ENCODE data around the gene DPP6.

DPP6 gene

GRCh38 chr7:154338701-154339506, 286.7 kb downstream of the DPP6 start:
- Histone ChIP-seq H3K4me1 (ENCODE audit: control extremely low read depth in 1 of 4, control insufficient read depth in 4 of 4, insufficient read depth in 4 of 4, low read length in 3 of 4) (no peaks in the 10 kb centered on the region), H3K27me3 (replicated peaks in 2 of 5; ENCODE audit: control insufficient read depth in 4 of 5, insufficient read depth in 5 of 5, low read length in 4 of 5) (no peaks in the 10 kb centered on the region), H3K27ac (ENCODE audit: insufficient read depth in 1 of 2, low read depth in 1 of 2, low read length in 2 of 2, poor library complexity in 1 of 2, severe bottlenecking in 2 of 2) (no peak overlapping the region), H3K9me3 (ENCODE audit: control extremely low read depth in 1 of 5, control insufficient read depth in 4 of 5, insufficient read depth in 2 of 5, low read depth in 1 of 5, low read length in 4 of 5) (peaks cover 0 to 2% (median 0%) of the 10 kb centered on the region in 5 experiments), H3K4me3 (ENCODE audit: control insufficient read depth in 1 of 7, extremely low read depth in 1 of 7, insufficient read depth in 4 of 7, low read depth in 2 of 7, low read length in 6 of 7) (no peak overlapping the region), H3K36me3 (ENCODE audit: control insufficient read depth in 4 of 4, insufficient read depth in 4 of 4, low read length in 3 of 4) (no peaks in the 10 kb centered on the region)
- DNase-seq: no peak
- CTCF ChIA-PET: no interaction called here
- whole genome bisulfite sequencing (ENCODE audit: insufficient coverage): 80% methylated on average over 16 of the region's 23 CpGs
- POLR2A ChIA-PET: no interaction called here

- Histone ChIP-seq H3K9me3 (ENCODE audit: control extremely low read depth in 1 of 5, control insufficient read depth in 4 of 5, insufficient read depth in 2 of 5, low read depth in 1 of 5, low read length in 4 of 5) (peaks cover 0 to 2% (median 0%) of the 10 kb centered on the region in 5 experiments), H3K27me3 (replicated peaks in 2 of 5; ENCODE audit: control insufficient read depth in 4 of 5, insufficient read depth in 5 of 5, low read length in 4 of 5) (no peaks in the 10 kb centered on the region), H3K4me3 (ENCODE audit: control insufficient read depth in 1 of 7, extremely low read depth in 1 of 7, insufficient read depth in 4 of 7, low read depth in 2 of 7, low read length in 6 of 7) (no peak overlapping the region), H3K36me3 (ENCODE audit: control insufficient read depth in 4 of 4, insufficient read depth in 4 of 4, low read length in 3 of 4) (no peaks in the 10 kb centered on the region), H3K27ac (ENCODE audit: insufficient read depth in 1 of 2, low read depth in 1 of 2, low read length in 2 of 2, poor library complexity in 1 of 2, severe bottlenecking in 2 of 2) (no peak overlapping the region), H3K4me1 (ENCODE audit: control extremely low read depth in 1 of 4, control insufficient read depth in 4 of 4, insufficient read depth in 4 of 4, low read length in 3 of 4) (no peaks in the 10 kb centered on the region)
- CTCF ChIA-PET: no interaction called here
- 80% methylated on average over 12 of the region's 14 CpGs for WGBS (ENCODE audit: insufficient coverage)
- POLR2A ChIA-PET: no interaction called here
- no peak for DNase-seq
Measured at GRCh38 chr7:154342971-154343633, 290.9 kb downstream of the DPP6 start.

DNA sequence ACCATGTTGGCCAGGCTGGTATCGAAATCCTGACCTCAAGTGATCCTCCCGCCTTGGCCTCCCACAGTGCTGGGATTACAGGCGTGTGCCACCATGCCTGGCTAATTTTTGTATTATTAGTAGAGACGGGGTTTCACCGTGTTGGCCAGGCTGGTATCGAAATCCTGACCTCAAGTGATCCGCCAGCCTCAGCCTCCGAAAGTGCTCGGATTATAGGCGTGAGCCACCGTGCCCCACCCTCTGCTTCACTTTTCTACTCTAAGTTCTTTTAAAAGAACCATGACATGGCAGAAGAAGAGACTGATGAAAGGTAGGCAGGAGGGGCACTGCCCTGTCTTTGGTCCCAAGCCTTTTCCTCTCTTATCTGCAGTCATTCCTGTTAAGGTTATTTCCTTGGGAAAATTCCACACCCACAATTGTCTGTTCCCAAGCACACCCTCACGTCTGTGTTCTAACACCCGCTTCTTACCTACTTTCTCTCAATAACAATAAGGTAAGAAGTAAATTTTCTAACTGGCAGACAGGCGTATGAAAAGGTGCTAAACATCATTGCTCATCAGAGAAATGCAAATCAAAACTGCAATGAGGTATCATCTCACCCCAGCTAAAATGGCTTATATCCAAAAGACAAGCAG, 291.7 kb downstream of the DPP6 start:
- POLR2A ChIA-PET: no interaction called here
- H3K9me3 ChIP-seq (ENCODE audit: control extremely low read depth in 1 of 5, control insufficient read depth in 4 of 5, insufficient read depth in 2 of 5, low read depth in 1 of 5, low read length in 4 of 5): peaks cover 0 to 2% (median 0%) of the 10 kb centered on the region in 5 experiments
- no peaks in the 10 kb centered on the region for H3K36me3 ChIP-seq (ENCODE audit: control insufficient read depth in 4 of 4, insufficient read depth in 4 of 4, low read length in 3 of 4)
- no peak overlapping the region for H3K27ac ChIP-seq (ENCODE audit: insufficient read depth in 1 of 2, low read depth in 1 of 2, low read length in 2 of 2, poor library complexity in 1 of 2, severe bottlenecking in 2 of 2)
- H3K4me1 ChIP-seq (ENCODE audit: control extremely low read depth in 1 of 4, control insufficient read depth in 4 of 4, insufficient read depth in 4 of 4, low read length in 3 of 4): no peaks in the 10 kb centered on the region
- no peaks in the 10 kb centered on the region for H3K27me3 ChIP-seq (replicated peaks in 2 of 5; ENCODE audit: control insufficient read depth in 4 of 5, insufficient read depth in 5 of 5, low read length in 4 of 5)
- no peak for DNase-seq
- no peak overlapping the region for H3K4me3 ChIP-seq (ENCODE audit: control insufficient read depth in 1 of 7, extremely low read depth in 1 of 7, insufficient read depth in 4 of 7, low read depth in 2 of 7, low read length in 6 of 7)
- CTCF ChIA-PET: no interaction called here
- WGBS (ENCODE audit: insufficient coverage): 100% methylated on average over 3 of the region's 14 CpGs

GRCh38 chr7:154345093-154345492, 292.9 kb downstream of the DPP6 start:
- H3K27ac ChIP-seq (ENCODE audit: insufficient read depth in 1 of 2, low read depth in 1 of 2, low read length in 2 of 2, poor library complexity in 1 of 2, severe bottlenecking in 2 of 2): no peak overlapping the region
- no peaks in the 10 kb centered on the region for H3K36me3 ChIP-seq (ENCODE audit: control insufficient read depth in 4 of 4, insufficient read depth in 4 of 4, low read length in 3 of 4)
- WGBS (ENCODE audit: insufficient coverage): no CpG with 5 or more reads among the region's 5 CpGs
- H3K4me1 ChIP-seq (ENCODE audit: control extremely low read depth in 1 of 4, control insufficient read depth in 4 of 4, insufficient read depth in 4 of 4, low read length in 3 of 4): no peaks in the 10 kb centered on the region
- ChIA-PET CTCF (no interaction called here), POLR2A (no interaction called here)
- H3K4me3 ChIP-seq (ENCODE audit: control insufficient read depth in 1 of 7, extremely low read depth in 1 of 7, insufficient read depth in 4 of 7, low read depth in 2 of 7, low read length in 6 of 7): no peak overlapping the region
- H3K9me3 ChIP-seq (ENCODE audit: control extremely low read depth in 1 of 5, control insufficient read depth in 4 of 5, insufficient read depth in 2 of 5, low read depth in 1 of 5, low read length in 4 of 5): peaks cover 0 to 2% (median 0%) of the 10 kb centered on the region in 5 experiments
- DNase-seq: no peak
- H3K27me3 ChIP-seq (replicated peaks in 2 of 5; ENCODE audit: control insufficient read depth in 4 of 5, insufficient read depth in 5 of 5, low read length in 4 of 5): no peaks in the 10 kb centered on the region

- H3K36me3 ChIP-seq (ENCODE audit: control insufficient read depth in 4 of 4, insufficient read depth in 4 of 4, low read length in 3 of 4): no peaks in the 10 kb centered on the region
- H3K27me3 ChIP-seq (replicated peaks in 2 of 5; ENCODE audit: control insufficient read depth in 4 of 5, insufficient read depth in 5 of 5, low read length in 4 of 5): no peaks in the 10 kb centered on the region
- H3K9me3 ChIP-seq (ENCODE audit: control extremely low read depth in 1 of 5, control insufficient read depth in 4 of 5, insufficient read depth in 2 of 5, low read depth in 1 of 5, low read length in 4 of 5): peaks cover 0 to 2% (median 0%) of the 10 kb centered on the region in 5 experiments
- no peak overlapping the region for H3K27ac ChIP-seq (ENCODE audit: insufficient read depth in 1 of 2, low read depth in 1 of 2, low read length in 2 of 2, poor library complexity in 1 of 2, severe bottlenecking in 2 of 2)
- no peak for DNase-seq
- no peak overlapping the region for H3K4me3 ChIP-seq (ENCODE audit: control insufficient read depth in 1 of 7, extremely low read depth in 1 of 7, insufficient read depth in 4 of 7, low read depth in 2 of 7, low read length in 6 of 7)
- no peaks in the 10 kb centered on the region for H3K4me1 ChIP-seq (ENCODE audit: control extremely low read depth in 1 of 4, control insufficient read depth in 4 of 4, insufficient read depth in 4 of 4, low read length in 3 of 4)
- ChIA-PET POLR2A (no interaction called here), CTCF (no interaction called here)
- WGBS (ENCODE audit: insufficient coverage): no CpG with 5 or more reads among the region's 3 CpGs
Measured at GRCh38 chr7:154347700-154348266, 295.6 kb downstream of the DPP6 start.

DNA sequence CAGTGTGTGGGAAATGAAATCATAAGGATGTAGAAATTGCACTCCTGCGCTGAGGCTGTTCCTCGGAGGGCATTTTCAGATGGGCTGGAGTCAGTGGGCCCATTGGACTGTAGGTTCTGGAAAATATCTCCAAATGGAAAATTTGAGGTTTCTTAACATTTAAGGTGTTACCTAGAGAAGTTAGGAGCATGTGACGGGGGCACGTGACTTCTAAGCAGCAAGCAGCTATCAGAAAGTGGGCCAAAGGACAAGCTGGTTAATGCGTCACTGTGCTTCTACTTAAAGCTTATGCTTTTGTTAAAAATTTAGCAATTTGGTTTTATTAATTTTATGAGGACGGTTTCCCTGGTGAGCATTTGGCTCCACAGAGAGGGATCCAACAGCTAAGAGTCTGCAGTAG, 298.7 kb downstream of the DPP6 start:
- 99% methylated on average over 6 of the region's 6 CpGs for WGBS (ENCODE audit: insufficient coverage)
- H3K4me3 ChIP-seq (ENCODE audit: control insufficient read depth in 1 of 7, extremely low read depth in 1 of 7, insufficient read depth in 4 of 7, low read depth in 2 of 7, low read length in 6 of 7): no peak overlapping the region
- no peaks in the 10 kb centered on the region for H3K27me3 ChIP-seq (replicated peaks in 2 of 5; ENCODE audit: control insufficient read depth in 4 of 5, insufficient read depth in 5 of 5, low read length in 4 of 5)
- H3K27ac ChIP-seq (ENCODE audit: insufficient read depth in 1 of 2, low read depth in 1 of 2, low read length in 2 of 2, poor library complexity in 1 of 2, severe bottlenecking in 2 of 2): no peak overlapping the region
- POLR2A ChIA-PET: no interaction called here
- no peaks in the 10 kb centered on the region for H3K9me3 ChIP-seq (ENCODE audit: control extremely low read depth in 1 of 5, control insufficient read depth in 4 of 5, insufficient read depth in 2 of 5, low read depth in 1 of 5, low read length in 4 of 5)
- H3K4me1 ChIP-seq (ENCODE audit: control extremely low read depth in 1 of 4, control insufficient read depth in 4 of 4, insufficient read depth in 4 of 4, low read length in 3 of 4): no peaks in the 10 kb centered on the region
- no peak for DNase-seq
- H3K36me3 ChIP-seq (ENCODE audit: control insufficient read depth in 4 of 4, insufficient read depth in 4 of 4, low read length in 3 of 4): no peaks in the 10 kb centered on the region
- CTCF ChIA-PET: no interaction called here

GRCh38 chr7:154353355-154353767, 301.2 kb downstream of the DPP6 start:
- no peaks in the 10 kb centered on the region for H3K9me3 ChIP-seq (ENCODE audit: control extremely low read depth in 1 of 5, control insufficient read depth in 4 of 5, insufficient read depth in 2 of 5, low read depth in 1 of 5, low read length in 4 of 5)
- no peaks in the 10 kb centered on the region for H3K36me3 ChIP-seq (ENCODE audit: control insufficient read depth in 4 of 4, insufficient read depth in 4 of 4, low read length in 3 of 4)
- H3K4me3 ChIP-seq (ENCODE audit: control insufficient read depth in 1 of 7, extremely low read depth in 1 of 7, insufficient read depth in 4 of 7, low read depth in 2 of 7, low read length in 6 of 7): no peak overlapping the region
- 77% methylated on average over 4 of the region's 5 CpGs for WGBS (ENCODE audit: insufficient coverage)
- H3K27ac ChIP-seq (ENCODE audit: insufficient read depth in 1 of 2, low read depth in 1 of 2, low read length in 2 of 2, poor library complexity in 1 of 2, severe bottlenecking in 2 of 2): no peak overlapping the region
- ChIA-PET CTCF (no interaction called here), POLR2A (no interaction called here)
- H3K4me1 ChIP-seq (ENCODE audit: control extremely low read depth in 1 of 4, control insufficient read depth in 4 of 4, insufficient read depth in 4 of 4, low read length in 3 of 4): no peaks in the 10 kb centered on the region
- no peaks in the 10 kb centered on the region for H3K27me3 ChIP-seq (replicated peaks in 2 of 5; ENCODE audit: control insufficient read depth in 4 of 5, insufficient read depth in 5 of 5, low read length in 4 of 5)
- no peak for DNase-seq
